CD4-positive, CD25-positive, alpha-beta regulatory T cell (primary cell): Measurements from ENCODE around the gene MFRP. TPM values are rescaled to one million over a fixed set of nuclear protein-coding genes. Genes with fewer than 3 reads are reported as not detected.

Experiments used
- ATAC-seq, 2 donors: fragments of 150-1000 bp; cut with Tn5 transposase; one replicate each; pipeline ENCODE4 v1.10.0; 2021; ENCODE audit warnings: low read depth in 2 of 2, moderate number of reproducible peaks in 2 of 2, moderate library complexity in 1 of 2
- DNase-seq, 3 donors: peaks; one replicate each; pipeline versions ENCODE4 v3.0.0 to v3.0.0-alpha.2; 2012 to 2022; ENCODE audit warnings: mixed read lengths in 1 of 3
- H3K27ac ChIP-seq: one replicate; pipeline ENCODE4 v1.7.0; 2013; ENCODE audit warnings: mild to moderate bottlenecking, low read length; ENCODE audit not compliant: insufficient read depth, poor library complexity, severe bottlenecking
- H3K27me3 ChIP-seq: one replicate; pipeline ENCODE4 v1.7.0; 2013; ENCODE audit warnings: low read length; ENCODE audit not compliant: control insufficient read depth, insufficient read depth
- H3K36me3 ChIP-seq: one replicate; pipeline ENCODE4 v1.7.0; 2013; ENCODE audit warnings: mild to moderate bottlenecking, low read length, moderate library complexity; ENCODE audit not compliant: control insufficient read depth, insufficient read depth
- H3K4me1 ChIP-seq: 2 replicates; pipeline ENCODE4 v1.7.0; 2013; ENCODE audit warnings: mild to moderate bottlenecking, low read length; ENCODE audit not compliant: insufficient read depth, control insufficient read depth, poor library complexity, severe bottlenecking
- H3K4me3 ChIP-seq: one replicate; pipeline ENCODE4 v1.7.0; 2013; ENCODE audit warnings: low read depth, mild to moderate bottlenecking, low read length, moderate library complexity
- H3K9me3 ChIP-seq, 2 experiments: 1 replicate in 1 of 2; 2 replicates in 1 of 2; pipeline ENCODE4 v1.7.0; 2013; ENCODE audit warnings: low read length in 2 of 2, mild to moderate bottlenecking in 1 of 2, moderate library complexity in 1 of 2; ENCODE audit not compliant: control insufficient read depth in 2 of 2
- H3K27ac Mint-ChIP-seq, 3 donors: one replicate each; pipeline ENCODE4 v1.8.0; 2020 to 2022; ENCODE audit warnings: mild to moderate bottlenecking in 3 of 3, mixed read lengths in 3 of 3, moderate library complexity in 2 of 3
- H3K27me3 Mint-ChIP-seq: one replicate; pipeline ENCODE4 v1.8.0; 2022; ENCODE audit warnings: mild to moderate bottlenecking, mixed read lengths
- H3K36me3 Mint-ChIP-seq: one replicate; pipeline ENCODE4 v1.8.0; 2020; ENCODE audit warnings: mixed read lengths
- H3K4me1 Mint-ChIP-seq, 4 donors: one replicate each; pipeline ENCODE4 v1.8.0; 2020 to 2022; ENCODE audit warnings: mixed read lengths in 4 of 4, mild to moderate bottlenecking in 1 of 4
- H3K4me3 Mint-ChIP-seq, 4 donors: one replicate each; pipeline ENCODE4 v1.8.0; 2020 to 2022; ENCODE audit warnings: mild to moderate bottlenecking in 4 of 4, mixed read lengths in 4 of 4, moderate library complexity in 3 of 4
- H3K9me3 Mint-ChIP-seq, 7 donors: one replicate each; pipeline ENCODE4 v1.8.0; 2020 to 2022; ENCODE audit warnings: mixed read lengths in 7 of 7, mild to moderate bottlenecking in 3 of 7, moderate library complexity in 2 of 7
- polyA plus RNA-seq, 4 donors: library from polyadenylated mRNA; unstranded; fragments of 300-500 nt; fragmentation: Illumina TruSeq; gene quantifications; one replicate each; pipeline ENCODE4 v1.2.3, GENCODE V29; 2021
- total RNA-seq: library from RNA; stranded (reverse); gene quantifications from one replicate; pipeline ENCODE4 v1.2.3, GENCODE V29; 2022

The MFRP gene
- total and polyA plus RNA-seq, 5 donors from 2014 or later: not detected

- no peaks in the 10 kb centered on the region for H3K9me3 ChIP-seq
- peaks cover 27% of the 10 kb centered on the region for H3K36me3 ChIP-seq
- H3K4me3 ChIP-seq: no peak overlapping the region
- DNase-seq: no peak
- H3K27me3 ChIP-seq: no peaks in the 10 kb centered on the region
- H3K27ac Mint-ChIP-seq: peak overlapping the region; percentile 80 to 98 (median 92)
- no peaks in the 10 kb centered on the region for H3K27me3 Mint-ChIP-seq
- peaks cover 19% of the 10 kb centered on the region for H3K4me1 ChIP-seq
- peaks cover 20% of the 10 kb centered on the region for H3K36me3 Mint-ChIP-seq
- H3K4me1 Mint-ChIP-seq: peaks cover 8 to 30% (median 20%) of the 10 kb centered on the region in 4 donors
- no peak overlapping the region for H3K4me3 Mint-ChIP-seq
- no peak for ATAC-seq
- peak overlapping the region; percentile 45 for H3K27ac ChIP-seq
- H3K9me3 Mint-ChIP-seq: no peaks in the 10 kb centered on the region
Measured at GRCh38 chr11:119307219-119307618, 39.3 kb downstream of the MFRP start.

- no peaks in the 10 kb centered on the region for H3K27me3 ChIP-seq
- peak in 2 of 3 donors; percentile 49 to 50 for DNase-seq
- no peaks in the 10 kb centered on the region for H3K27me3 Mint-ChIP-seq
- H3K9me3 Mint-ChIP-seq: no peaks in the 10 kb centered on the region
- H3K4me3 ChIP-seq: no peak overlapping the region
- H3K4me1 ChIP-seq: peaks cover 19% of the 10 kb centered on the region
- peak overlapping the region; percentile 42 for H3K27ac ChIP-seq
- H3K27ac Mint-ChIP-seq: peak overlapping the region; percentile 84 to 98 (median 92)
- peaks cover 26% of the 10 kb centered on the region for H3K36me3 Mint-ChIP-seq
- ATAC-seq: peak; percentile 77 to 81
- H3K4me1 Mint-ChIP-seq: peaks cover 8 to 30% (median 22%) of the 10 kb centered on the region in 4 donors
- peak overlapping the region in 3 of 4 donors; percentile 16 to 78 (median 22) for H3K4me3 Mint-ChIP-seq
- peaks cover 34% of the 10 kb centered on the region for H3K36me3 ChIP-seq
- H3K9me3 ChIP-seq: no peaks in the 10 kb centered on the region
Measured at GRCh38 chr11:119306373-119306890, 40.1 kb downstream of the MFRP start.

- Histone ChIP-seq H3K36me3 (peaks cover 41% of the 10 kb centered on the region), H3K27me3 (no peaks in the 10 kb centered on the region), H3K9me3 (no peaks in the 10 kb centered on the region), H3K4me1 (peaks cover 19% of the 10 kb centered on the region), H3K4me3 (no peak overlapping the region), H3K27ac (peak overlapping the region; percentile 42)
- Mint-ChIP-seq H3K4me3 (peak overlapping the region in 2 of 4 donors; percentile 51 to 78), H3K36me3 (peaks cover 32% of the 10 kb centered on the region), H3K9me3 (no peaks in the 10 kb centered on the region), H3K27ac (peak overlapping the region; percentile 92 to 98 (median 95)), H3K27me3 (no peaks in the 10 kb centered on the region), H3K4me1 (peaks cover 8 to 30% (median 22%) of the 10 kb centered on the region in 4 donors)
- ATAC-seq: peak in 1 of 2 donors; percentile 13
- DNase-seq: peak in 1 of 3 donors; percentile 16
Measured at GRCh38 chr11:119305556-119306372, 40.7 kb downstream of the MFRP start.

- Histone ChIP-seq H3K9me3 (no peaks in the 10 kb centered on the region), H3K27ac (no peak overlapping the region), H3K4me3 (no peak overlapping the region), H3K4me1 (peaks cover 19% of the 10 kb centered on the region), H3K27me3 (no peaks in the 10 kb centered on the region), H3K36me3 (peaks cover 66% of the 10 kb centered on the region)
- Mint-ChIP-seq H3K27ac (peak overlapping the region in 1 of 3 donors; percentile 65), H3K36me3 (peaks cover 50% of the 10 kb centered on the region), H3K27me3 (no peaks in the 10 kb centered on the region), H3K4me1 (peaks cover 8 to 30% (median 23%) of the 10 kb centered on the region in 4 donors), H3K4me3 (no peak overlapping the region), H3K9me3 (no peaks in the 10 kb centered on the region)
- DNase-seq (no peak), ATAC-seq (no peak)
Measured at GRCh38 chr11:119303227-119303718, 43.2 kb downstream of the MFRP start.

GRCh38 chr11:119300198-119300964 is 46.1 kb downstream of the MFRP start:
- H3K27me3 Mint-ChIP-seq: no peaks in the 10 kb centered on the region
- peaks cover 83% of the 10 kb centered on the region for H3K36me3 ChIP-seq
- H3K4me3 ChIP-seq: no peak overlapping the region
- peaks cover 3 to 13% (median 8%) of the 10 kb centered on the region in 4 donors for H3K4me1 Mint-ChIP-seq
- H3K27ac ChIP-seq: no peak overlapping the region
- H3K4me1 ChIP-seq: peaks cover 4% of the 10 kb centered on the region
- H3K9me3 Mint-ChIP-seq: no peaks in the 10 kb centered on the region
- peak overlapping the region in 1 of 3 donors; percentile 21 for H3K27ac Mint-ChIP-seq
- DNase-seq (no peak), ATAC-seq (no peak)
- H3K4me3 Mint-ChIP-seq: no peak overlapping the region
- H3K9me3 ChIP-seq: no peaks in the 10 kb centered on the region
- H3K36me3 Mint-ChIP-seq: peaks cover 63% of the 10 kb centered on the region
- H3K27me3 ChIP-seq: no peaks in the 10 kb centered on the region

GRCh38 chr11:119299416-119299815 is 47.1 kb downstream of the MFRP start:
- H3K9me3 Mint-ChIP-seq: no peaks in the 10 kb centered on the region
- H3K36me3 Mint-ChIP-seq: peaks cover 60% of the 10 kb centered on the region
- Histone ChIP-seq H3K4me3 (no peak overlapping the region), H3K9me3 (no peaks in the 10 kb centered on the region), H3K4me1 (no peaks in the 10 kb centered on the region), H3K36me3 (peaks cover 82% of the 10 kb centered on the region), H3K27me3 (no peaks in the 10 kb centered on the region), H3K27ac (no peak overlapping the region)
- H3K4me3 Mint-ChIP-seq: no peak overlapping the region
- no peak overlapping the region for H3K27ac Mint-ChIP-seq
- ATAC-seq (no peak), DNase-seq (no peak)
- H3K4me1 Mint-ChIP-seq: peaks cover 0 to 10% (median 1%) of the 10 kb centered on the region in 4 donors
- no peaks in the 10 kb centered on the region for H3K27me3 Mint-ChIP-seq

GRCh38 chr11:119298726-119299125 is 47.8 kb downstream of the MFRP start:
- no peaks in the 10 kb centered on the region for H3K9me3 Mint-ChIP-seq
- no peak for DNase-seq
- H3K27me3 ChIP-seq: no peaks in the 10 kb centered on the region
- H3K4me3 ChIP-seq: no peak overlapping the region
- peaks cover 57% of the 10 kb centered on the region for H3K36me3 Mint-ChIP-seq
- no peaks in the 10 kb centered on the region for H3K9me3 ChIP-seq
- H3K27me3 Mint-ChIP-seq: no peaks in the 10 kb centered on the region
- no peak overlapping the region for H3K27ac Mint-ChIP-seq
- H3K4me1 ChIP-seq: no peaks in the 10 kb centered on the region
- H3K4me1 Mint-ChIP-seq: peaks cover 0 to 9% (median 0%) of the 10 kb centered on the region in 4 donors
- no peak overlapping the region for H3K27ac ChIP-seq
- no peak overlapping the region for H3K4me3 Mint-ChIP-seq
- ATAC-seq: no peak
- H3K36me3 ChIP-seq: peaks cover 78% of the 10 kb centered on the region
